H1 (cell line): ENCODE data around the gene LRCH1. TPM values are rescaled to one million over a fixed set of nuclear protein-coding genes. Genes with fewer than 3 reads are reported as not detected.

Experiments
- CTCF ChIA-PET: fragments of 300-600 bp; sonication (Branson Sonifier 250); formaldehyde crosslinking; loops from one replicate; lab custom pipeline; 2021; ENCODE audit not compliant: partially characterized antibody; lab: Charles Lee
- POLR2A ChIA-PET: fragments of 300-600 bp; sonication (Branson Sonifier 250); formaldehyde crosslinking; loops from one replicate; lab custom pipeline; 2021; ENCODE audit warnings: inconsistent platforms; ENCODE audit not compliant: partially characterized antibody; lab: Charles Lee
- DNase-seq, 2 experiments: peaks; one replicate each; pipeline versions ENCODE4 v3.0.0 to v3.0.0-alpha.2; 2010 to 2022; ENCODE audit warnings: low spot score in 2 of 2, low read depth in 1 of 2, mixed read lengths in 1 of 2
- FAIRE-seq: peaks from 2 replicates; lab custom pipeline; 2011; peaks lifted over from hg19 to GRCh38; lab: Jason Lieb, UNC
- H2AFZ ChIP-seq: 2 replicates; pipeline ENCODE4 v1.8.1; 2012; ENCODE audit warnings: low read length, inconsistent platforms
- H2AK5ac ChIP-seq: 2 replicates; pipeline ENCODE4 v1.6.1; 2013; ENCODE audit warnings: low read depth, low read length
- H2BK120ac ChIP-seq: replicated peaks from 2 replicates; pipeline ENCODE3; 2013; ENCODE audit warnings: low read depth, low read length, inconsistent platforms
- H2BK12ac ChIP-seq: 2 replicates; pipeline ENCODE4 v1.6.1; 2013; ENCODE audit warnings: low read depth, low read length
- H2BK15ac ChIP-seq: 2 replicates; pipeline ENCODE4 v1.6.1; 2013; ENCODE audit warnings: low read length
- H2BK20ac ChIP-seq: 2 replicates; pipeline ENCODE4 v1.6.1; 2013; ENCODE audit warnings: low read length
- H2BK5ac ChIP-seq: 2 replicates; pipeline ENCODE4 v1.6.1; 2013; ENCODE audit warnings: low read depth, low read length
- H3K14ac ChIP-seq: 2 replicates; pipeline ENCODE4 v1.6.1; 2013; ENCODE audit warnings: inconsistent platforms; ENCODE audit not compliant: insufficient read length
- H3K18ac ChIP-seq: 2 replicates; pipeline ENCODE4 v1.6.1; 2013; ENCODE audit warnings: low read length; ENCODE audit errors: extremely low read depth
- H3K23ac ChIP-seq: 2 replicates; pipeline ENCODE4 v1.6.1; 2013; ENCODE audit warnings: inconsistent platforms; ENCODE audit not compliant: insufficient read length
- H3K23me2 ChIP-seq: 2 replicates; pipeline ENCODE4 v1.6.1; 2013; ENCODE audit warnings: low read depth, low read length
- H3K27ac ChIP-seq: 2 replicates; pipeline ENCODE4 v1.6.1; 2011; ENCODE audit warnings: low read depth, low read length, inconsistent platforms
- H3K27me3 ChIP-seq, 4 experiments: replicated peaks in 1 of 4; 1 replicate in 1 of 4; 2 replicates in 3 of 4; pipeline versions ENCODE4 v1.6.1 to v1.8.1; 2011 to 2013; ENCODE audit warnings: low read length in 3 of 4, mild to moderate bottlenecking in 3 of 4, inconsistent platforms in 2 of 4, mixed read lengths in 2 of 4, moderate library complexity in 1 of 4; ENCODE audit not compliant: control insufficient read depth in 3 of 4, insufficient read depth in 3 of 4; ENCODE audit errors: extremely low read depth in 1 of 4
- H3K36me3 ChIP-seq, 4 experiments: 2 replicates each; pipeline versions ENCODE4 v1.6.1 to v1.8.1; 2011 to 2013; ENCODE audit warnings: mild to moderate bottlenecking in 4 of 4, low read length in 3 of 4, moderate library complexity in 2 of 4, control low read depth in 1 of 4, inconsistent platforms in 1 of 4; ENCODE audit not compliant: insufficient read depth in 4 of 4, control insufficient read depth in 2 of 4
- H3K4ac ChIP-seq: replicated peaks from 2 replicates; pipeline ENCODE3; 2013; ENCODE audit warnings: low read length, low read depth, mixed read lengths, inconsistent platforms; ENCODE audit not compliant: insufficient read length
- H3K4me1 ChIP-seq, 4 experiments: replicated peaks in 1 of 4; 1 replicate in 1 of 4; 2 replicates in 3 of 4; pipeline versions ENCODE4 v1.6.1 to v1.8.1; 2011 to 2013; ENCODE audit warnings: low read length in 3 of 4, inconsistent platforms in 2 of 4, mixed read lengths in 1 of 4; ENCODE audit not compliant: insufficient read depth in 4 of 4, control insufficient read depth in 3 of 4
- H3K4me2 ChIP-seq, 2 experiments: 2 replicates each; pipeline versions ENCODE4 v1.6.1 to v1.8.1; 2011 to 2013; ENCODE audit warnings: low read depth in 2 of 2, low read length in 2 of 2, control low read depth in 1 of 2, inconsistent platforms in 1 of 2, mild to moderate bottlenecking in 1 of 2; ENCODE audit not compliant: insufficient read depth in 1 of 2
- H3K4me3 ChIP-seq, 4 experiments: fragments of 200-600, 300-600 bp in 1 of 4; sonication (generic), shearing (Covaris generic), sonication (Bioruptor Twin) in 1 of 4; 2 replicates each; pipeline versions ENCODE4 v1.5.1 to v1.8.1; 2011 to 2016; ENCODE audit warnings: low read length in 4 of 4, low read depth in 3 of 4, control low read depth in 2 of 4, inconsistent platforms in 2 of 4, mild to moderate bottlenecking in 2 of 4, mixed read lengths in 1 of 4, moderate library complexity in 1 of 4; ENCODE audit not compliant: insufficient read depth in 2 of 4; ENCODE audit errors: extremely low read depth in 1 of 4
- H3K56ac ChIP-seq: replicated peaks from 2 replicates; pipeline ENCODE3; 2013; ENCODE audit warnings: low read depth, mild to moderate bottlenecking, mixed read lengths, low read length, inconsistent platforms; ENCODE audit not compliant: insufficient read length
- H3K79me1 ChIP-seq: 2 replicates; pipeline ENCODE4 v1.6.1; 2013; ENCODE audit warnings: low read depth, low read length, control low read depth
- H3K79me2 ChIP-seq, 2 experiments: 2 replicates each; pipeline versions ENCODE4 v1.6.1 to v1.8.1; 2012 to 2013; ENCODE audit warnings: low read length in 2 of 2, mild to moderate bottlenecking in 2 of 2, inconsistent platforms in 1 of 2; ENCODE audit not compliant: insufficient read depth in 2 of 2, control insufficient read depth in 1 of 2
- H3K9ac ChIP-seq, 4 experiments: replicated peaks in 1 of 4; 1 replicate in 1 of 4; 2 replicates in 3 of 4; pipeline versions ENCODE4 v1.6.1 to v1.8.1; 2011 to 2013; ENCODE audit warnings: low read depth in 3 of 4, low read length in 3 of 4, control low read depth in 2 of 4, mild to moderate bottlenecking in 2 of 4, moderate library complexity in 2 of 4, inconsistent platforms in 1 of 4; ENCODE audit errors: extremely low read depth in 1 of 4
- H3K9me3 ChIP-seq, 2 experiments: 2 replicates each; pipeline versions ENCODE4 v1.6.1 to v1.8.1; 2012 to 2013; ENCODE audit warnings: mild to moderate bottlenecking in 2 of 2, moderate library complexity in 2 of 2, control low read depth in 1 of 2, inconsistent platforms in 1 of 2, low read depth in 1 of 2, low read length in 1 of 2, mixed read lengths in 1 of 2; ENCODE audit not compliant: insufficient read depth in 2 of 2
- H4K20me1 ChIP-seq, 2 experiments: replicated peaks in 1 of 2; 2 replicates each; pipeline versions ENCODE3 to v1.8.1; 2011 to 2013; ENCODE audit warnings: inconsistent platforms in 2 of 2, low read length in 2 of 2, mild to moderate bottlenecking in 1 of 2; ENCODE audit not compliant: insufficient read depth in 2 of 2, control insufficient read depth in 1 of 2
- H4K5ac ChIP-seq: 2 replicates; pipeline ENCODE4 v1.6.1; 2013; ENCODE audit warnings: low read length, low read depth, mixed read lengths, inconsistent platforms; ENCODE audit not compliant: insufficient read length
- H4K8ac ChIP-seq: 2 replicates; pipeline ENCODE4 v1.8.0; 2013; ENCODE audit warnings: mild to moderate bottlenecking, moderate library complexity, low read length, inconsistent platforms; ENCODE audit not compliant: insufficient read depth; ENCODE audit errors: extremely low read depth
- H4K91ac ChIP-seq: replicated peaks from 2 replicates; pipeline ENCODE3; 2013; ENCODE audit warnings: low read length, mixed read lengths, inconsistent platforms; ENCODE audit not compliant: insufficient read length
- E2F6 ChIP-seq: IDR thresholded peaks from 2 replicates; pipeline ENCODE4 v1.6.1; 2012; ENCODE audit warnings: inconsistent platforms
- JUN ChIP-seq: IDR thresholded peaks from 2 replicates; pipeline ENCODE4 v1.6.1; 2011; ENCODE audit warnings: low read depth, mild to moderate bottlenecking, improper control_type of control experiment, low read length
- KDM5A ChIP-seq: fragments of 200-600 bp; IDR thresholded peaks from 2 replicates; pipeline ENCODE4 v1.7.1; 2012; ENCODE audit warnings: mild to moderate bottlenecking, low read length, inconsistent platforms, mixed read lengths
- RFX5 ChIP-seq: IDR thresholded peaks from 2 replicates; pipeline ENCODE4 v1.6.1; 2011; ENCODE audit warnings: low read depth, low read length, improper control_type of control experiment, borderline replicate concordance
- RNF2 ChIP-seq: fragments of 200-900, 300-1000 bp; sonication (generic); IDR thresholded peaks from 2 replicates; pipeline ENCODE4 v1.7.1; 2016; ENCODE audit warnings: borderline replicate concordance, low read depth, mild to moderate bottlenecking, antibody characterized with exemption, low read length; ENCODE audit not compliant: poor library complexity, severe bottlenecking; ENCODE audit errors: missing control alignments
- WGBS, 2 experiments: shearing (Covaris generic) in 1 of 2; methylation state at CpG; one replicate each; pipeline versions ENCODE4 v1.1.6 to v1.1.7; 2013 to 2015; ENCODE audit warnings: low lambda C conversion rate in 2 of 2, mixed read lengths in 2 of 2, inconsistent platforms in 1 of 2, low coverage in 1 of 2, missing lambda C conversion rate in 1 of 2; ENCODE audit not compliant: insufficient replicate concordance in 2 of 2, insufficient coverage in 1 of 2, insufficient read length in 1 of 2; ENCODE audit errors: extremely low coverage in 1 of 2, missing lambda C conversion rate in 1 of 2; 5-methylcytosine and 5-hydroxymethylcytosine counted together
- polyA plus RNA-seq, 7 experiments: library from polyadenylated mRNA; depleted of rRNA in 3 of 7; stranded (reverse) in 5 of 7; unstranded in 2 of 7; fragments of >200 nt in 5 of 7; fragments of 200-250 nt in 2 of 7; gene quantifications; 1 replicate in 5 of 7; 2 replicates in 1 of 7; 4 replicates in 1 of 7; pipeline versions ENCODE4 v1.2.1 to v1.2.3, GENCODE V29; 2011 to 2013; ENCODE audit warnings: missing spikeins in 2 of 7, mixed read lengths in 2 of 7
- total RNA-seq: library from RNA; stranded (reverse); fragmentation: NEBNext Ultra II Directional; extraction: Animal tissue kit (Norgen Biotek cat#: 25700); gene quantifications from 2 replicates; pipeline ENCODE4 v1.2.1, GENCODE V29; 2021

The LRCH1 gene
- total and polyA plus RNA-seq, 2 of the 8 experiments (the other 6 are each of a cell fraction or from before 2014, with no cell fraction given): 3.0 to 10.1 TPM

- H4K5ac ChIP-seq: no peak overlapping the region
- H3K27me3 ChIP-seq: no peaks in the 10 kb centered on the region
- H2AK5ac ChIP-seq: no peak overlapping the region
- no peak overlapping the region for H3K27ac ChIP-seq
- H3K14ac ChIP-seq: no peak overlapping the region
- H2BK20ac ChIP-seq: no peak overlapping the region
- H2BK12ac ChIP-seq: no peak overlapping the region
- H3K18ac ChIP-seq: no peak overlapping the region
- H3K9ac ChIP-seq: no peak overlapping the region
- peaks cover 0 to 24% of the 10 kb centered on the region in 2 experiments; a peak in 2 of 4 replicates for H3K79me2 ChIP-seq
- H3K4me2 ChIP-seq: no peak overlapping the region
- TF ChIP-seq JUN: no peak
- TF ChIP-seq KDM5A: no peak
- TF ChIP-seq RFX5: no peak
- no peak for TF ChIP-seq E2F6
- no peak for TF ChIP-seq RNF2
- no peak overlapping the region for H3K23ac ChIP-seq
- no peak overlapping the region for H4K91ac ChIP-seq
- H4K20me1 ChIP-seq: peaks cover 0 to 3% of the 10 kb centered on the region in 2 experiments
- H3K79me1 ChIP-seq: no peaks in the 10 kb centered on the region; the same call in 1 of the 2 replicates
- H2BK120ac ChIP-seq: no peak overlapping the region
- H3K9me3 ChIP-seq: no peaks in the 10 kb centered on the region
- H3K23me2 ChIP-seq: no peaks in the 10 kb centered on the region
- no peak overlapping the region for H2AFZ ChIP-seq
- H3K4ac ChIP-seq: no peak overlapping the region
- FAIRE-seq (no peak), DNase-seq (no peak)
- POLR2A ChIA-PET: no interaction called here
- no peaks in the 10 kb centered on the region for H3K36me3 ChIP-seq
- H3K56ac ChIP-seq: no peak overlapping the region
- no peak overlapping the region for H4K8ac ChIP-seq
- no peak overlapping the region for H3K4me3 ChIP-seq
- peaks cover 0 to 4% (median 1%) of the 10 kb centered on the region in 4 experiments; a peak in 1 of 7 replicates for H3K4me1 ChIP-seq
- WGBS, 2 experiments: 88% methylated on average over 5 of the region's 5 CpGs; no CpG with 5 or more reads in 1 of the 2 experiments
- CTCF ChIA-PET: interaction anchor here (0.6 to 2.6 kb wide), 3 partner anchors 8 to 43 kb away, joined by 3 to 9 read pairs (median 4); no protein-coding TSS in a partner anchor
- H2BK5ac ChIP-seq: no peak overlapping the region
- H2BK15ac ChIP-seq: no peak overlapping the region
Measured at GRCh38 chr13:46594374-46595078, 41.6 kb downstream of the LRCH1 start.
